ENCODE data around the gene CTCFL.

CTCFL gene

GRCh38 chr20:57566399-57566798, 41.5 kb upstream of the CTCFL start:
- TF ChIP-seq EP300 (IDR thresholded peaks at IDR 0.05; ENCODE audit: borderline replicate concordance) (no peak), RAD21 (IDR thresholded peaks at IDR 0.05; ENCODE audit: low read depth) (no peak), TCF12 (IDR thresholded peaks at IDR 0.05; ENCODE audit: low read depth) (no peak), CEBPB (IDR thresholded peaks at IDR 0.05) (no peak), MAX (IDR thresholded peaks at IDR 0.05) (no peak), YY1 (IDR thresholded peaks at IDR 0.05; ENCODE audit: low read depth) (no peak), NFIC (IDR thresholded peaks at IDR 0.05) (no peak), USF1 (IDR thresholded peaks at IDR 0.05) (no peak), CREB1 (IDR thresholded peaks at IDR 0.05; ENCODE audit: low read depth) (no peak), TAF1 (IDR thresholded peaks at IDR 0.05; ENCODE audit: low read depth) (no peak), FOXM1 (IDR thresholded peaks at IDR 0.05; ENCODE audit: borderline replicate concordance, low read depth) (no peak), ZBTB7A (IDR thresholded peaks at IDR 0.05; ENCODE audit: low read depth) (no peak)

GRCh38 chr20:57564951-57565642, 40.2 kb upstream of the CTCFL start:
- no peak for TF ChIP-seq CREB1 (IDR thresholded peaks at IDR 0.05; ENCODE audit: low read depth)
- TF ChIP-seq EP300 (IDR thresholded peaks at IDR 0.05; ENCODE audit: borderline replicate concordance): no peak
- TF ChIP-seq RAD21 (IDR thresholded peaks at IDR 0.05; ENCODE audit: low read depth): no peak
- TF ChIP-seq YY1 (IDR thresholded peaks at IDR 0.05; ENCODE audit: low read depth): no peak
- no peak for TF ChIP-seq USF1 (IDR thresholded peaks at IDR 0.05)
- TF ChIP-seq ZBTB7A (IDR thresholded peaks at IDR 0.05; ENCODE audit: low read depth): no peak
- TF ChIP-seq FOXM1 (IDR thresholded peaks at IDR 0.05; ENCODE audit: borderline replicate concordance, low read depth): no peak
- no peak for TF ChIP-seq TEAD4 (IDR thresholded peaks at IDR 0.05)
- TF ChIP-seq EGR1 (IDR thresholded peaks at IDR 0.05): no peak
- no peak for TF ChIP-seq REST (IDR thresholded peaks at IDR 0.05; ENCODE audit: low read depth)
- TF ChIP-seq MAX (IDR thresholded peaks at IDR 0.05): no peak
- TF ChIP-seq CEBPB (IDR thresholded peaks at IDR 0.05): no peak
- no peak for TF ChIP-seq TCF12 (IDR thresholded peaks at IDR 0.05; ENCODE audit: low read depth)
- TF ChIP-seq TAF1 (IDR thresholded peaks at IDR 0.05; ENCODE audit: low read depth): no peak
- TF ChIP-seq NFIC (IDR thresholded peaks at IDR 0.05): no peak

- no peak for TF ChIP-seq EGR1 (IDR thresholded peaks at IDR 0.05)
- TF ChIP-seq YY1 (IDR thresholded peaks at IDR 0.05; ENCODE audit: low read depth): no peak
- no peak for TF ChIP-seq CREB1 (IDR thresholded peaks at IDR 0.05; ENCODE audit: low read depth)
- TF ChIP-seq FOXM1 (IDR thresholded peaks at IDR 0.05; ENCODE audit: borderline replicate concordance, low read depth): no peak
- TF ChIP-seq RAD21 (IDR thresholded peaks at IDR 0.05; ENCODE audit: low read depth): no peak
- no peak for TF ChIP-seq TEAD4 (IDR thresholded peaks at IDR 0.05)
- no peak for TF ChIP-seq USF1 (IDR thresholded peaks at IDR 0.05)
- no peak for TF ChIP-seq REST (IDR thresholded peaks at IDR 0.05; ENCODE audit: low read depth)
- TF ChIP-seq NFIC (IDR thresholded peaks at IDR 0.05): no peak
- TF ChIP-seq EP300 (IDR thresholded peaks at IDR 0.05; ENCODE audit: borderline replicate concordance): no peak
- no peak for TF ChIP-seq CEBPB (IDR thresholded peaks at IDR 0.05)
- TF ChIP-seq MAX (IDR thresholded peaks at IDR 0.05): no peak
- TF ChIP-seq ZBTB7A (IDR thresholded peaks at IDR 0.05; ENCODE audit: low read depth): no peak
- TF ChIP-seq TCF12 (IDR thresholded peaks at IDR 0.05; ENCODE audit: low read depth): no peak
- TF ChIP-seq TAF1 (IDR thresholded peaks at IDR 0.05; ENCODE audit: low read depth): no peak
Observed at GRCh38 chr20:57564180-57564802, 39.4 kb upstream of the CTCFL start.

GRCh38 chr20:57563522-57563921, 38.6 kb upstream of the CTCFL start:
- no peak for TF ChIP-seq EP300 (IDR thresholded peaks at IDR 0.05; ENCODE audit: borderline replicate concordance)
- TF ChIP-seq RAD21 (IDR thresholded peaks at IDR 0.05; ENCODE audit: low read depth): no peak
- no peak for TF ChIP-seq CREB1 (IDR thresholded peaks at IDR 0.05; ENCODE audit: low read depth)
- TF ChIP-seq FOXM1 (IDR thresholded peaks at IDR 0.05; ENCODE audit: borderline replicate concordance, low read depth): no peak
- TF ChIP-seq TAF1 (IDR thresholded peaks at IDR 0.05; ENCODE audit: low read depth): no peak
- TF ChIP-seq TEAD4 (IDR thresholded peaks at IDR 0.05): no peak
- TF ChIP-seq USF1 (IDR thresholded peaks at IDR 0.05): no peak
- no peak for TF ChIP-seq EGR1 (IDR thresholded peaks at IDR 0.05)
- TF ChIP-seq NFIC (IDR thresholded peaks at IDR 0.05): no peak
